K562 (cell line): ENCODE data around the gene AKT3. TPM values are rescaled to one million over a fixed set of nuclear protein-coding genes. Genes with fewer than 3 reads are reported as not detected.

ENCODE experiments used
- ATAC-seq: fragments of 200-7000 bp; cut with Tn5 transposase; 3 replicates; pipeline ENCODE4 v1.9.1; 2020; ENCODE audit warnings: moderate library complexity
- BruUV-seq: library from RNA; stranded (reverse); fragments of 400-500 nt; replicated peaks from 2 replicates; lab custom pipeline; 2021; lab: Mats Ljungman, UMichigan
- CTCF ChIA-PET: fragments of 300-600 bp; formaldehyde crosslinking; extraction: SDS; loops from one replicate; lab custom pipeline; 2021; ENCODE audit warnings: low intra/inter-chr PET ratio; lab: Yijun Ruan, JAX
- POLR2A ChIA-PET: fragments of 300-600, 350-650 bp; sonication (Branson Sonifier 250); formaldehyde crosslinking; extraction: SDS; loops from one replicate; lab custom pipeline; 2021; ENCODE audit warnings: antibody characterized with exemption, inconsistent platforms; lab: Yijun Ruan, JAX
- DNase-seq, 4 experiments: peaks; one replicate each; pipeline versions ENCODE4 v3.0.0 to v3.0.0-alpha.2; 2011 to 2018; ENCODE audit warnings: low spot score in 3 of 4, mixed read lengths in 3 of 4; ENCODE audit errors: extremely low read depth in 1 of 4
- FAIRE-seq: peaks from 2 replicates; lab custom pipeline; 2011; peaks lifted over from hg19 to GRCh38; lab: Jason Lieb, UNC
- H2AFZ ChIP-seq: 2 replicates; pipeline ENCODE4 v1.6.0; 2011; ENCODE audit warnings: low read depth, low read length, control low read depth, inconsistent platforms
- H3K27ac ChIP-seq: fragments of 200-600 bp; 3 replicates; pipeline ENCODE4 v1.8.0; 2011; ENCODE audit warnings: low read depth, mild to moderate bottlenecking, control low read depth, inconsistent platforms, low read length, moderate library complexity, mixed read lengths; ENCODE audit errors: extremely low read depth
- H3K27me3 ChIP-seq, 2 experiments: fragments of 300-600 bp in 1 of 2; 2 replicates in 1 of 2; 3 replicates in 1 of 2; pipeline versions ENCODE4 v1.6.0 to v1.8.0; 2011; ENCODE audit warnings: inconsistent platforms in 2 of 2, low read length in 2 of 2, mild to moderate bottlenecking in 1 of 2, mixed read lengths in 1 of 2, moderate library complexity in 1 of 2; ENCODE audit not compliant: control insufficient read depth in 2 of 2, insufficient read depth in 2 of 2
- H3K36me3 ChIP-seq: fragments of 300-600 bp; 3 replicates; pipeline ENCODE4 v1.8.0; 2011; ENCODE audit warnings: mild to moderate bottlenecking, low read length, inconsistent platforms; ENCODE audit not compliant: control insufficient read depth, insufficient read depth
- H3K4me1 ChIP-seq, 2 experiments: fragments of 200-600 bp in 1 of 2; replicated peaks in 1 of 2; 2 replicates in 1 of 2; 3 replicates in 1 of 2; pipeline versions ENCODE4 v1.5.1 to v1.8.0; 2011; ENCODE audit warnings: inconsistent platforms in 2 of 2, low read length in 2 of 2, mild to moderate bottlenecking in 1 of 2, mixed read lengths in 1 of 2, moderate library complexity in 1 of 2; ENCODE audit not compliant: control insufficient read depth in 2 of 2, insufficient read depth in 2 of 2
- H3K4me2 ChIP-seq: 2 replicates; pipeline ENCODE4 v1.6.1; 2011; ENCODE audit warnings: low read length, control low read depth, inconsistent platforms, mixed read lengths; ENCODE audit not compliant: insufficient read depth
- H3K4me3 ChIP-seq: fragments of 200-600 bp; sonication (generic), shearing (Covaris generic); 2 replicates; pipeline ENCODE4 v1.5.1; 2016; ENCODE audit warnings: control low read depth, inconsistent platforms
- H3K79me2 ChIP-seq: fragments of 200-600 bp; 3 replicates; pipeline ENCODE4 v1.8.0; 2011; ENCODE audit warnings: low read length, inconsistent platforms; ENCODE audit not compliant: control insufficient read depth, insufficient read depth
- H3K9ac ChIP-seq, 2 experiments: 2 replicates each; pipeline versions ENCODE4 v1.6.0 to v1.6.1; 2011; ENCODE audit warnings: low read depth in 2 of 2, low read length in 2 of 2, control low read depth in 1 of 2, inconsistent platforms in 1 of 2, mild to moderate bottlenecking in 1 of 2, mixed read lengths in 1 of 2; ENCODE audit not compliant: insufficient read depth in 1 of 2
- H3K9me1 ChIP-seq: one replicate; pipeline ENCODE4 v1.6.0; 2011; ENCODE audit warnings: inconsistent platforms, mild to moderate bottlenecking, low read length, moderate library complexity; ENCODE audit not compliant: control insufficient read depth, insufficient read depth
- H3K9me3 ChIP-seq: replicated peaks from 2 replicates; pipeline ENCODE4 v1.5.1; 2011; ENCODE audit warnings: low read depth, low read length, inconsistent platforms; ENCODE audit not compliant: control insufficient read depth, insufficient read depth
- H4K20me1 ChIP-seq: replicated peaks from 2 replicates; pipeline ENCODE4 v1.6.1; 2011; ENCODE audit warnings: low read length, inconsistent platforms, mixed read lengths; ENCODE audit not compliant: control insufficient read depth, insufficient read depth
- CBX3 ChIP-seq, 2 experiments: IDR thresholded peaks; 1 replicate in 1 of 2; 2 replicates in 1 of 2; pipeline ENCODE4 v1.6.1; 2012; ENCODE audit warnings: inconsistent platforms in 2 of 2, low read length in 2 of 2, borderline replicate concordance in 1 of 2, control low read depth in 1 of 2
- CCNT2 ChIP-seq: IDR thresholded peaks from 2 replicates; pipeline ENCODE4 v1.6.1; 2011; ENCODE audit warnings: borderline replicate concordance, low read depth, mild to moderate bottlenecking, moderate library complexity, mixed read lengths, low read length; ENCODE audit not compliant: insufficient read length; ENCODE audit errors: extremely low read depth
- FOXJ2 ChIP-seq: fragments of 200-800 bp; sonication (Bioruptor generic); IDR thresholded peaks from 2 replicates; pipeline ENCODE4 v1.6.1; 2016; ENCODE audit warnings: missing genetic modification characterization, missing compliant biosample characterization
- GATAD2B ChIP-seq: fragments of 450-650 bp; IDR thresholded peaks from 2 replicates; pipeline ENCODE4 v1.6.1; 2017; ENCODE audit warnings: mild to moderate bottlenecking, borderline replicate concordance
- MBD2 ChIP-seq: sonication (generic); IDR thresholded peaks from 2 replicates; pipeline ENCODE4 v1.6.1; 2016; ENCODE audit warnings: low read depth, borderline replicate concordance
- NCOA4 ChIP-seq: fragments of 450-650 bp; IDR thresholded peaks from 2 replicates; pipeline ENCODE4 v1.6.1; 2018; ENCODE audit warnings: mild to moderate bottlenecking; ENCODE audit not compliant: partially characterized antibody
- NEUROD1 ChIP-seq: fragments of 150-350 bp; IDR thresholded peaks from 2 replicates; pipeline ENCODE4 v1.6.1; 2014; ENCODE audit warnings: borderline replicate concordance, low read length, low read depth; ENCODE audit not compliant: partially characterized antibody
- PML ChIP-seq: IDR thresholded peaks from 2 replicates; pipeline ENCODE4 v1.6.1; 2012; ENCODE audit warnings: low read length, inconsistent platforms
- SREBF1 ChIP-seq: fragments of 150-350 bp; IDR thresholded peaks from 2 replicates; pipeline ENCODE4 v1.6.1; 2014; ENCODE audit warnings: antibody characterized with exemption, low read depth, low read length, borderline replicate concordance
- SREBF2 ChIP-seq: sonication (generic); formaldehyde crosslinking; IDR thresholded peaks from 2 replicates; pipeline ENCODE4 v1.4.0; 2020; ENCODE audit warnings: mild to moderate bottlenecking, missing genetic modification reagents
- SRSF3 ChIP-seq: fragments of 200-400 bp; formaldehyde crosslinking; IDR thresholded peaks from 2 replicates; pipeline ENCODE4 v1.6.1; 2016; ENCODE audit warnings: mild to moderate bottlenecking, low read length, moderate library complexity; ENCODE audit not compliant: insufficient read depth
- TAF15 ChIP-seq: fragments of 200-400 bp; formaldehyde crosslinking; IDR thresholded peaks from 2 replicates; pipeline ENCODE4 v1.6.1; 2017; ENCODE audit warnings: mild to moderate bottlenecking, low read depth, low read length, moderate library complexity
- ZNF354B ChIP-seq: fragments of 250-450 bp; sonication (Bioruptor Pico); IDR thresholded peaks from 2 replicates; pipeline ENCODE4 v1.4.0; 2020
- ZNF589 ChIP-seq: fragments of 200-800 bp; sonication (Bioruptor generic); IDR thresholded peaks from 2 replicates; pipeline ENCODE4 v1.6.1; 2016; ENCODE audit warnings: low read depth, missing genetic modification characterization, missing compliant biosample characterization
- ZNF79 ChIP-seq: fragments of 250-450 bp; sonication (Bioruptor Pico); IDR thresholded peaks from 2 replicates; pipeline ENCODE4 v1.4.0; 2020; ENCODE audit warnings: low read depth, mild to moderate bottlenecking, moderate library complexity
- WGBS: fragments of 100-300 bp; shearing (Covaris generic); methylation state at CpG from one replicate; pipeline ENCODE4 v1.1.6; 2016; ENCODE audit warnings: low coverage, mixed read lengths; ENCODE audit not compliant: insufficient coverage; ENCODE audit errors: missing lambda C conversion rate; 5-methylcytosine and 5-hydroxymethylcytosine counted together
- in situ Hi-C: fragments of 300-500 bp; cut with MboI; formaldehyde crosslinking; loops from 4 replicates; pipeline ENCODE4 v1.15.0; 2018; ENCODE audit warnings: inconsistent platforms, mixed read lengths
- intact Hi-C: fragments of 100-400 bp; cut with micrococcal nuclease; formaldehyde crosslinking; loops from 2 replicates; pipeline ENCODE4 v1.14.2; 2022
- polyA plus RNA-seq, 8 experiments: library from polyadenylated mRNA; depleted of rRNA in 4 of 8; stranded (reverse) in 5 of 8; unstranded in 3 of 8; fragments of >200 nt; fragmentation: Nextera tagmentation in 2 of 8; fragmentation: Illumina TruSeq in 1 of 8; extraction: Ambion mirVana in 2 of 8; extraction: Trizol in 1 of 8; gene quantifications; 2 replicates each; pipeline versions ENCODE4 v1.2.1 to v1.2.3, GENCODE V29; 2011 to 2014; ENCODE audit warnings: inconsistent platforms in 1 of 8, missing spikeins in 1 of 8
- total RNA-seq, 7 experiments: library from RNA; depleted of rRNA in 6 of 7; stranded (reverse); fragments of >200 nt in 6 of 7; fragmentation: Illumina TruSeq in 2 of 7; extraction: Trizol in 2 of 7; gene quantifications; 2 replicates each; pipeline versions ENCODE4 v1.2.1 to v1.2.3, GENCODE V29; 2011 to 2021; ENCODE audit warnings: low replicate concordance in 1 of 7
- TF ChIP-seq, protein P1 (sequence below): sonication (generic); formaldehyde crosslinking; IDR thresholded peaks from 2 replicates; pipeline ENCODE4 v1.8.1; 2023; ENCODE audit warnings: mild to moderate bottlenecking, missing genetic modification reagents
- TF ChIP-seq, protein P2 (sequence below): IDR thresholded peaks from 2 replicates; pipeline ENCODE4 v1.6.1; 2012; ENCODE audit warnings: low read depth, low read length, improper control_type of control experiment, borderline replicate concordance

AKT3 gene
- total and polyA plus RNA-seq, 9 of the 15 experiments (the other 6 are each of a cell fraction or from before 2014, with no cell fraction given): 0.04 to 0.54 (median 0.18) TPM; not detected in 1

DNA sequence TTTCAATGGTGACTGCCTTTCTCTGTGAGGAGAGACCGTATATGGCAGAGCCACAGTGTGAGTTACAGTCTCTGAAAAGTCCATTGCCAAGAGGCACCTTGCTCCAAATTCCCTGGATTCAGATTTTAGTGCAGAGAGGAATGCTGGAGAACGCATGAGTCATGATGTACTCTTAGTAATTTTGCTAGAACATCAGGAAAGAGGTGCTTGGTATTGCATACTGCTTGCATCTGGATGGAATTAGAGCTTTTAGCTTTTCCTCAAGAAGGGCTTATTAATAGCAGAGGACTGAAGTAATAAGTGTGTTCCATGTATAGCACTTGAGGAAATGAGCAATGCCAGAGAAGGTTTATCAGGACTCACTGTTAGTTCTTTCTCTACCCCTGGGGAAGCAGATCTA lies 40.5 kb upstream of the AKT3 start:
- WGBS: 3% methylated on average over 2 of the region's 2 CpGs
- Histone ChIP-seq H3K4me2 (no peak overlapping the region), H3K4me1 (no peaks in the 10 kb centered on the region; a peak in 1 of 5 replicates), H3K9me1 (no peaks in the 10 kb centered on the region), H3K36me3 (no peaks in the 10 kb centered on the region), H3K4me3 (no peak overlapping the region), H4K20me1 (no peaks in the 10 kb centered on the region), H3K9me3 (no peaks in the 10 kb centered on the region), H3K79me2 (no peaks in the 10 kb centered on the region), H3K27me3 (no peaks in the 10 kb centered on the region)
- ATAC-seq: no peak
- DNase-seq: no peak
- intact Hi-C loops: no loop called here
- no peak for TF ChIP-seq PML
- TF ChIP-seq TAF15: no peak
- no peak for TF ChIP-seq ZNF79 (CRISPR knock-in tag)
- TF ChIP-seq, protein P1, sequence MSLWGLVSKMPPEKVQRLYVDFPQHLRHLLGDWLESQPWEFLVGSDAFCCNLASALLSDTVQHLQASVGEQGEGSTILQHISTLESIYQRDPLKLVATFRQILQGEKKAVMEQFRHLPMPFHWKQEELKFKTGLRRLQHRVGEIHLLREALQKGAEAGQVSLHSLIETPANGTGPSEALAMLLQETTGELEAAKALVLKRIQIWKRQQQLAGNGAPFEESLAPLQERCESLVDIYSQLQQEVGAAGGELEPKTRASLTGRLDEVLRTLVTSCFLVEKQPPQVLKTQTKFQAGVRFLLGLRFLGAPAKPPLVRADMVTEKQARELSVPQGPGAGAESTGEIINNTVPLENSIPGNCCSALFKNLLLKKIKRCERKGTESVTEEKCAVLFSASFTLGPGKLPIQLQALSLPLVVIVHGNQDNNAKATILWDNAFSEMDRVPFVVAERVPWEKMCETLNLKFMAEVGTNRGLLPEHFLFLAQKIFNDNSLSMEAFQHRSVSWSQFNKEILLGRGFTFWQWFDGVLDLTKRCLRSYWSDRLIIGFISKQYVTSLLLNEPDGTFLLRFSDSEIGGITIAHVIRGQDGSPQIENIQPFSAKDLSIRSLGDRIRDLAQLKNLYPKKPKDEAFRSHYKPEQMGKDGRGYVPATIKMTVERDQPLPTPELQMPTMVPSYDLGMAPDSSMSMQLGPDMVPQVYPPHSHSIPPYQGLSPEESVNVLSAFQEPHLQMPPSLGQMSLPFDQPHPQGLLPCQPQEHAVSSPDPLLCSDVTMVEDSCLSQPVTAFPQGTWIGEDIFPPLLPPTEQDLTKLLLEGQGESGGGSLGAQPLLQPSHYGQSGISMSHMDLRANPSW: no peak
- no peak for TF ChIP-seq GATAD2B
- TF ChIP-seq, protein P2, sequence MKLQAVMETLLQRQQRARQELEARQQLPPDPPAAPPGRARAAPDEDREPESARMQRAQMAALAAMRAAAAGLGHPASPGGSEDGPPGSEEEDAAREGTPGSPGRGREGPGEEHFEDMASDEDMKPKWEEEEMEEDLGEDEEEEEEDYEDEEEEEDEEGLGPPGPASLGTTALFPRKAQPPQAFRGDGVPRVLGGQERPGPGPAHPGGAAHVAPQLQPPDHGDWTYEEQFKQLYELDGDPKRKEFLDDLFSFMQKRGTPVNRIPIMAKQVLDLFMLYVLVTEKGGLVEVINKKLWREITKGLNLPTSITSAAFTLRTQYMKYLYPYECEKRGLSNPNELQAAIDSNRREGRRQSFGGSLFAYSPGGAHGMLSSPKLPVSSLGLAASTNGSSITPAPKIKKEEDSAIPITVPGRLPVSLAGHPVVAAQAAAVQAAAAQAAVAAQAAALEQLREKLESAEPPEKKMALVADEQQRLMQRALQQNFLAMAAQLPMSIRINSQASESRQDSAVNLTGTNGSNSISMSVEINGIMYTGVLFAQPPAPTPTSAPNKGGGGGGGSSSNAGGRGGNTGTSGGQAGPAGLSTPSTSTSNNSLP: no peak
- TF ChIP-seq SREBF2 (CRISPR knock-in tag): no peak
- no peak for TF ChIP-seq NCOA4
- TF ChIP-seq SREBF1: no peak
- TF ChIP-seq CBX3 (IDR thresholded peaks at IDR 0.05; ENCODE audit: borderline replicate concordance in 1 of 2, low read length in 2 of 2): no peak
- TF ChIP-seq FOXJ2 (tag): no peak
- no peak for TF ChIP-seq CCNT2
- TF ChIP-seq MBD2: no peak
- TF ChIP-seq SRSF3: no peak
- no peak for TF ChIP-seq ZNF589 (CRISPR knock-in tag)
- TF ChIP-seq NEUROD1: no peak
- TF ChIP-seq ZNF354B: no peak
- TF ChIP-seq, all 486 proteins: peak for 0
- Histone ChIP-seq H3K27ac (no peak overlapping the region), H2AFZ (no peak overlapping the region), H3K9ac (no peak overlapping the region)
- ChIA-PET POLR2A (no interaction called here), CTCF (no interaction called here)
- BruUV-seq: no TSS peak
- in situ Hi-C loops: no loop called here
- FAIRE-seq: no peak
